Coronary artery (tissue), 2 donors: ENCODE data around the gene OR2T10.

Source experiments
- DNase-seq: peaks from one replicate; pipeline ENCODE4 v3.0.0-alpha.2; 2017; ENCODE audit warnings: low spot score
- H3K27ac ChIP-seq, 2 donors: fragments of 200-600 bp; sonication (generic); one replicate each; pipeline ENCODE4 v1.5.1; 2016 to 2019
- H3K4me3 ChIP-seq: fragments of 200-600 bp; sonication (generic); 2 replicates; pipeline ENCODE4 v1.5.1; 2016; ENCODE audit warnings: mild to moderate bottlenecking, moderate library complexity
- TF ChIP-seq, protein P1 (sequence below): fragments of 200-600 bp; sonication (generic); IDR thresholded peaks from one replicate; pipeline ENCODE4 v1.5.1; 2019; ENCODE audit warnings: antibody characterized with exemption

The OR2T10 gene

DNA sequence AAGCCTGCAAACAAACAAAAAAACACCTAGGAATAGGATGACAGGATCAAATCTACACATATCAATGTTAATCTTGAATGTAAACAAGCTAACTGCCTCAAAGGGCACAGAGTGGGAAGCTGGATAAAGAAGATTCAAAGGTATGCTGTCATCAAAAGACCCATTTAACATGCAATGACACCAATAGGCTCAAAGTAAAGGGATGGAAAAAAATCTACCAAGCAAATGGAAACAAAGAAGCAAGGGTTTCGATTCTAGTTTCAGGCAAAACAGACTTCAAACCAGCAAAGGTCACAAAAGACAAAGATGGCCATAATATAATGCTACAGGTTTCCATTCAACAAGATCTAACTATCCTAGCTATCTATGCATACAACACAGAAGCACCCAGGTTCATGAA is 16.2 kb upstream of the OR2T10 start:
- TF ChIP-seq, protein P1, sequence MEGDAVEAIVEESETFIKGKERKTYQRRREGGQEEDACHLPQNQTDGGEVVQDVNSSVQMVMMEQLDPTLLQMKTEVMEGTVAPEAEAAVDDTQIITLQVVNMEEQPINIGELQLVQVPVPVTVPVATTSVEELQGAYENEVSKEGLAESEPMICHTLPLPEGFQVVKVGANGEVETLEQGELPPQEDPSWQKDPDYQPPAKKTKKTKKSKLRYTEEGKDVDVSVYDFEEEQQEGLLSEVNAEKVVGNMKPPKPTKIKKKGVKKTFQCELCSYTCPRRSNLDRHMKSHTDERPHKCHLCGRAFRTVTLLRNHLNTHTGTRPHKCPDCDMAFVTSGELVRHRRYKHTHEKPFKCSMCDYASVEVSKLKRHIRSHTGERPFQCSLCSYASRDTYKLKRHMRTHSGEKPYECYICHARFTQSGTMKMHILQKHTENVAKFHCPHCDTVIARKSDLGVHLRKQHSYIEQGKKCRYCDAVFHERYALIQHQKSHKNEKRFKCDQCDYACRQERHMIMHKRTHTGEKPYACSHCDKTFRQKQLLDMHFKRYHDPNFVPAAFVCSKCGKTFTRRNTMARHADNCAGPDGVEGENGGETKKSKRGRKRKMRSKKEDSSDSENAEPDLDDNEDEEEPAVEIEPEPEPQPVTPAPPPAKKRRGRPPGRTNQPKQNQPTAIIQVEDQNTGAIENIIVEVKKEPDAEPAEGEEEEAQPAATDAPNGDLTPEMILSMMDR: no peak
- Histone ChIP-seq H3K4me3 (no peak overlapping the region), H3K27ac (no peak overlapping the region)
- DNase-seq: no peak

DNA sequence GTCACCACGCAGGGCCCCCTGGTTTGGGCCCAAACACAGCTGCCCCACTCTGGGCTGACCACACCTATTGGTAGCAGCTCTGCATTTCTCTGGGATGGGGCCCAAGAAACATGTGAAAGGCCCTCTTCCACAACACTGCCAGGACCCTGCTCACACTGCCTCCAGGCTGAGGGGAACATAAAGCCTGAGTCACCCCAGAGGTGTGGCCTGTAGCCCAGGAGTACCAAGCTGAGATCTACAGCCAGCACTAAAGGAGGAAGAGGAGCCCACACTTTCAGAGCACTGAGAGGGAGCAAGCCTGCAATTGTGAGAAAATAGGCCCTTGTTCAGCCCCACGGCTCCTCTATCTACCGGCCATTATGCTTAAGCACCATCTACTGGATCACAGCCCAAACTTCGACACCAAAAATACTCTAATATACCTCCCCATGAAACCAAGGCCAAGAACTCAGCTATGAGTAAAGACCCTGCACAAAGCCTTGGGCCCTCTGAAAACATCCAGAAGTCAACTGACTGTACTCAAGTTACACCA is 14.4 kb upstream of the OR2T10 start:
- DNase-seq: no peak
- Histone ChIP-seq H3K4me3 (no peak overlapping the region), H3K27ac (no peak overlapping the region)
- TF ChIP-seq, protein P1: no peak

DNA sequence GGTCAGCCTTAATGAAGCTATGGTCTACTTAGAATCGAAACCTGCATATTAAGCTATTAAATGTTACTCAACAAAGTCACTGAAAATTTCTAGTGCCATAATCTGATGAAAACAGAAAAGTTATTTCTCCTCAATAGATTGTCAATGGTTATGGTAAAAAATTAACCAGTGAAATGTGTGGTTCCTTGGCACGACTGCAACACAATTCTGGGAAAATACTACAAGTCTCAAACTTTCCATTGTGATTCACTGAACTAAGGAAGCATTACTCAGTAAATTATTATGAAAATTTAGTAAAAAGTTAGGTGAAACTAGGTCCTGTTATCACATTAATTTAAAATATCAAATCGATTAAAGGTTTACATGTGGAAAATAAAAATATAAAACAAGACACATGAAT is 12.8 kb upstream of the OR2T10 start:
- no peak for DNase-seq
- TF ChIP-seq, protein P1: no peak
- H3K4me3 ChIP-seq: no peak overlapping the region
- no peak overlapping the region for H3K27ac ChIP-seq

DNA sequence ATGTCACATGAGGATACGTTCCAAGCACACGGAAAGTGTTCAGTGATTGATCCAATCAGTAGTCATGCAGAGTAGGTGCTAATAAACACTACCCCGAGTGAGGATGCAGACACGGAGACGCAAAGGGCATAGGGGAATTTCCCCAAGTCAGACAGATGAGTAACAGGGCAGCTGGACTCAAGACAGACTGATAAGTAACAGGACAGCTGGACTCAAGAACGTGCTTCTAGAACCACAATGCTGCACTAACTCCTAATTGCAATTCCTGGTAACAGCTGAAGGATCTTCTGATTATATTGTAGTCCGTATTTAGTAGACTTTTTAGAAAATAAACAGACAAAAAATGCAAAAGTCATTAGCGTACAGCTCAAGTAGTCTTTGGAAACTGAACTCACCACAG is 1.9 kb upstream of the OR2T10 start:
- no peak for DNase-seq
- TF ChIP-seq, protein P1: no peak

DNA sequence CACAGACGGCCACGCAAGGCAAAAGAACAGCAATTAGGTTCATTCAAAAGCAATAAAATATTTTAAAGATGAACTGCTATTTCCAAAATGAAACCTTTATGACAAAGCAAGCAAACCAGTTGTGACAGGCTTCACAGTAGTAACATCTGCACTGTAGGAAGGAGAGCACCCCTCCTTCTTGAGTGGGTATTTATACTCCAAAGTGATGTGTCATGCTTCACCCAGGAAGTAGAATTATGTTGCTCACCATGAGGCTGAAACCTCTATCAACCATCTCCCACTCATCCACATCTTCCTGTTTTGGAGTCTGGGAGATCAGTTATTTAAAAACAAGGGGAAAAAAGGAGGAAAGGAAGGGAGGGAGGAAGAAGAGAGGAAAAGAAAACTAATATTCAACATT is 885 bp downstream of the OR2T10 start:
- H3K27ac ChIP-seq: no peak overlapping the region
- no peak for DNase-seq
- H3K4me3 ChIP-seq: no peak overlapping the region
- TF ChIP-seq, protein P1: no peak

More for the DNA sequence above, 1.9 kb upstream of the OR2T10 start:
- Histone ChIP-seq H3K4me3 (no peak overlapping the region), H3K27ac (no peak overlapping the region)

DNA sequence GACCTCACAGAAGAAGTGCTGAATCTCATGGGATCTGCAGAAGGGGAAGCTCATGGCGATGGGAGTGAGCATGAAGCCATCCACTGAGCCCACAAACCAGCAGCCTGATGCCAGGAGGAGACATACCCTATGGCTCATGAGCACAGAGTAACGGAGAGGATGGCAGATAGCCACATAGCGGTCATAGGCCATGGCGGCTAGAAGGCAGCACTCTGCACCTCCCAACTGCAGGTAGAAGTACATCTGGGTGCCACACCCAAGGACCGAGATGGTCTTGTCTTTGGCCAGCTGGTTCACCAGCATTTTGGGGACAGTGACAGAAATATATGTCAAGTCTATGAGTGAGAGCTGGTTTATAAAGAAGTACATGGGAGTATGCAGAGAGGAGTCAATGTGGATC is 4.3 kb downstream of the OR2T10 start:
- no peak for DNase-seq
- no peak overlapping the region for H3K27ac ChIP-seq
- no peak overlapping the region for H3K4me3 ChIP-seq
- TF ChIP-seq, protein P1: no peak

DNA sequence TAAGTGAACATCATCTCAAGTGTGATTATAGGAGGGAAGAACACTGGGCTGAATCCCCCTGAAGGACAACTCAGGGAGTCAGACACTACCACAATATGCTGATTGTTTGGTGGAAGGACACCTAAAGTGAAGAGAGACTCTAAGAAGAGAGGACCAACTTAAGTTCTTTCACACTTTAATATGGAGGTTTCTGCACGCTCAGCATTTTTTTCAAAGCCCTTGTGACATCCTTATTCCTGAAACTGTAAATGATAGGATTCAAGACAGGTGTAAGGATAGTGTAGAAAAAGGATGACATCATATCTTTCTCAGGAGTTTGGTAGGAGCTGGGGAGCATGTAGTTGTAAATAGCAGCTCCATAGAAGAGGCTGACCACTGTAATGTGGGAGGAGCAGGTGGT is 4.8 kb downstream of the OR2T10 start:
- Histone ChIP-seq H3K4me3 (no peak overlapping the region), H3K27ac (no peak overlapping the region)
- DNase-seq: no peak
- TF ChIP-seq, protein P1: no peak
